Activated CD4-positive, alpha-beta memory T cell treated with anti-CD3 and anti-CD28 coated beads for 36 hours (primary cell): ENCODE data around the gene NKX3-2. TPM values are rescaled to one million over a fixed set of nuclear protein-coding genes. Genes with fewer than 3 reads are reported as not detected.

ENCODE experiments used
- CTCF ChIA-PET: fragments of 350-600 bp; sonication (Branson Sonifier 250); formaldehyde crosslinking; loops from one replicate; lab custom pipeline; 2021; ENCODE audit warnings: antibody characterized with exemption, inconsistent platforms; lab: Charles Lee
- POLR2A ChIA-PET: fragments of 350-600 bp; sonication (Branson Sonifier 250); formaldehyde crosslinking; loops from one replicate; lab custom pipeline; 2021; ENCODE audit warnings: antibody characterized with exemption; lab: Charles Lee
- DNase-seq: peaks from one replicate; pipeline ENCODE4 v3.0.0-alpha.2; 2020
- H3K27ac Mint-ChIP-seq: one replicate; pipeline ENCODE4 v1.8.0; 2021; ENCODE audit warnings: mixed read lengths
- H3K27me3 Mint-ChIP-seq: one replicate; pipeline ENCODE4 v1.8.0; 2021; ENCODE audit warnings: mixed read lengths
- H3K36me3 Mint-ChIP-seq: one replicate; pipeline ENCODE4 v1.8.0; 2021; ENCODE audit warnings: mixed read lengths
- H3K4me1 Mint-ChIP-seq: one replicate; pipeline ENCODE4 v1.8.0; 2021; ENCODE audit warnings: low read depth, mixed read lengths
- H3K4me3 Mint-ChIP-seq: one replicate; pipeline ENCODE4 v1.8.0; 2021; ENCODE audit warnings: mild to moderate bottlenecking, mixed read lengths
- H3K9me3 Mint-ChIP-seq: one replicate; pipeline ENCODE4 v1.8.0; 2021; ENCODE audit warnings: mixed read lengths
- intact Hi-C: fragments of 100-400 bp; cut with micrococcal nuclease; formaldehyde crosslinking; loops from one replicate; pipeline ENCODE4 v1.15.1; 2023
- total RNA-seq, 2 experiments: library from RNA; stranded (reverse); gene quantifications; one replicate each; pipeline ENCODE4 v1.2.3, GENCODE V29; 2021

NKX3-2 gene
- total RNA-seq, 2 experiments from 2014 or later, result not detected

DNA sequence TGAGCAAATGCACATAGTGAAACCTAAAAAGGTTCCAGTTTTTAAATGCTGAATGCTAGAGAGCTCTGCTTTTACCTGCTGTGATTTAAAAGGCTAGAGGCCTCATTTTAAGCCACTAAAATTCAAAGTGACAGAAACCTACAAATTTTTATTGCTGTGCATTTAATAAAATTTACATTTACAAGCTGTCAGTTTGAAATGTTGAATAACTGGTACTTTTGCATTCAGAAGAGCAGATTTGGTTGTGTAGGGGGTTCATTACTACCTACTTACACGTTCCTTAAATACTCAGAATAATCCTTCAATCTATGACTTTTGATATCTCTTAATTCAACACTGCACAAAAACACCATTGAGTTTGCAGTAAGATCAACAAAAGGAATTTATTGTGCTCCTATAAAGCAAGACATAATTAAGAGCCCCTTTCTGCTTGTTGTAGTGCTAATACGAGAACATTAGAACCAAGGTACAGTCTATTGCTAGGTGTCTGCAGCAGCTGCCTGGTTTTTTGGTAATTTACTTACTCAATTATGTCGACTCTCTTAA, 27.9 kb downstream of the NKX3-2 start:
- no peak overlapping the region for H3K27ac Mint-ChIP-seq
- ChIA-PET POLR2A (no interaction called here), CTCF (interaction anchor here (1.1 kb wide), 1 partner anchor 567 kb away, joined by 3 read pairs; no protein-coding TSS in a partner anchor)

GRCh38 chr4:13515268-13515667, 29.0 kb downstream of the NKX3-2 start:
- intact Hi-C loops, result no loop called here
- ChIA-PET CTCF (interaction anchor here (1.1 kb wide), 1 partner anchor 566 kb away, joined by 3 read pairs; no protein-coding TSS in a partner anchor), POLR2A (no interaction called here)
- Mint-ChIP-seq H3K4me3 (no peak overlapping the region), H3K27ac (no peak overlapping the region), H3K9me3 (no peaks in the 10 kb centered on the region), H3K4me1 (no peaks in the 10 kb centered on the region), H3K36me3 (no peaks in the 10 kb centered on the region), H3K27me3 (peaks cover 23% of the 10 kb centered on the region)
- no peak for DNase-seq

More for the DNA sequence above, 27.9 kb downstream of the NKX3-2 start:
- H3K27me3 Mint-ChIP-seq, result peaks cover 28% of the 10 kb centered on the region
- H3K4me3 Mint-ChIP-seq, result no peak overlapping the region
- no peaks in the 10 kb centered on the region for H3K36me3 Mint-ChIP-seq
- no peaks in the 10 kb centered on the region for H3K9me3 Mint-ChIP-seq
- no peaks in the 10 kb centered on the region for H3K4me1 Mint-ChIP-seq
- no peak for DNase-seq
- intact Hi-C loops, result no loop called here

- H3K36me3 Mint-ChIP-seq, result no peaks in the 10 kb centered on the region
- intact Hi-C loops, result no loop called here
- ChIA-PET CTCF (no interaction called here), POLR2A (no interaction called here)
- DNase-seq, result no peak
- H3K4me1 Mint-ChIP-seq, result no peaks in the 10 kb centered on the region
- no peaks in the 10 kb centered on the region for H3K9me3 Mint-ChIP-seq
- H3K4me3 Mint-ChIP-seq, result no peak overlapping the region
- no peak overlapping the region for H3K27ac Mint-ChIP-seq
- peaks cover 20% of the 10 kb centered on the region for H3K27me3 Mint-ChIP-seq
These were observed 29.6 kb downstream of the NKX3-2 start for GRCh38 chr4:13514722-13515121.

GRCh38 chr4:13511101-13511500, 33.2 kb downstream of the NKX3-2 start:
- peaks cover 16% of the 10 kb centered on the region for H3K27me3 Mint-ChIP-seq
- DNase-seq, result no peak
- intact Hi-C loops, result no loop called here
- no peaks in the 10 kb centered on the region for H3K36me3 Mint-ChIP-seq
- H3K27ac Mint-ChIP-seq, result no peak overlapping the region
- POLR2A ChIA-PET, result no interaction called here
- no peaks in the 10 kb centered on the region for H3K9me3 Mint-ChIP-seq
- CTCF ChIA-PET, result no interaction called here
- H3K4me1 Mint-ChIP-seq, result no peaks in the 10 kb centered on the region
- no peak overlapping the region for H3K4me3 Mint-ChIP-seq

DNA sequence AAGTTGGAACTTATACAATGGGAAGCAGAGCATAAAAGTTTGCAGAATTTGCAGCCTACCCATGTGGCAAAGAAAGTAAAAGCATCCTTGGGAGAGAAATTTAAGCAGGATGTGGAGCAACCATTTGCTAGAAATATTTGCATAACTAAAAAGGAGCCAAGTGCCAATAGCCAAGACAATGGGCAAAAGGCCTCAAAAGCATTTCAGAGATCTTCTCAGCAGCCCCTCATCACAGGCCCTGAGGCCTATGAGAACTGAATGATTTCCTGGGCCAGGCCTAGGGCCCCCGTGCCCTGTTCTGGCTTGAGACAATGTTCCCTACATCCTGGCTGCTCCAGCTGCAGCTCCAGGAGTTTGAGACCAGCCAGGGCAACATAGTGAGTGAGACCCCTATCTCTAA, 34.9 kb downstream of the NKX3-2 start:
- Mint-ChIP-seq H3K9me3 (no peaks in the 10 kb centered on the region), H3K4me1 (no peaks in the 10 kb centered on the region), H3K27ac (no peak overlapping the region), H3K36me3 (no peaks in the 10 kb centered on the region), H3K27me3 (peaks cover 12% of the 10 kb centered on the region), H3K4me3 (no peak overlapping the region)
- intact Hi-C loops, result no loop called here
- POLR2A ChIA-PET, result no interaction called here
- CTCF ChIA-PET, result interaction anchor here (1.5 kb wide), 1 partner anchor 13 kb away, joined by 4 read pairs; no protein-coding TSS in a partner anchor
- no peak for DNase-seq

- Mint-ChIP-seq H3K4me3 (no peak overlapping the region), H3K36me3 (no peaks in the 10 kb centered on the region), H3K9me3 (no peaks in the 10 kb centered on the region), H3K27ac (no peak overlapping the region), H3K4me1 (no peaks in the 10 kb centered on the region), H3K27me3 (peaks cover 13% of the 10 kb centered on the region)
- ChIA-PET POLR2A (no interaction called here), CTCF (interaction anchor here (0.7 to 1.4 kb wide), 2 partner anchors 8 to 1839 kb away, joined by 3 read pairs; no protein-coding TSS in a partner anchor)
- no peak for DNase-seq
- intact Hi-C loops, result no loop called here
These were observed 39.9 kb downstream of the NKX3-2 start for GRCh38 chr4:13504374-13504773.

DNA sequence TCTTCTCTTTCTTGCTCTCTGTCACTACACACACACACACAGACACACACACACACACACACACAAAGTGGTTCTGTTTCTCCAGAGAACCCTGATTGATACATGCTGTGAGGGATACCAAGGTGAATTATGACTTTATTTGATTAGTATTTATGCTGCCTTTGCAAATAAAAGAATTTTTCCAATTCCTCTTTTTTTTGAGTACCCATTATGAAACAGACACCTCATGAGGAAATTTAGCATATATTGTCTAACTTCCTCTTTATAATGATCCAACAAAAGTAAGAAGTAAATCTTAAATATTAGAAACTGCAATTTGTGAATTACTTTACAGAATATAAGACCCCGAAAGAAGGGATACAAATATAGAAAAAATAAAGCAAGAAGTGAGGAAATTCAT, 45.8 kb downstream of the NKX3-2 start:
- H3K4me1 Mint-ChIP-seq, result no peaks in the 10 kb centered on the region
- POLR2A ChIA-PET, result no interaction called here
- H3K9me3 Mint-ChIP-seq, result peaks cover 4% of the 10 kb centered on the region
- DNase-seq, result no peak
- H3K27me3 Mint-ChIP-seq, result peaks cover 27% of the 10 kb centered on the region
- H3K4me3 Mint-ChIP-seq, result no peak overlapping the region
- intact Hi-C loops, result no loop called here
- H3K27ac Mint-ChIP-seq, result no peak overlapping the region
- H3K36me3 Mint-ChIP-seq, result no peaks in the 10 kb centered on the region
- CTCF ChIA-PET, result no interaction called here

- Mint-ChIP-seq H3K9me3 (peaks cover 4% of the 10 kb centered on the region), H3K27ac (no peak overlapping the region), H3K4me1 (no peaks in the 10 kb centered on the region), H3K4me3 (no peak overlapping the region), H3K27me3 (peaks cover 25% of the 10 kb centered on the region), H3K36me3 (no peaks in the 10 kb centered on the region)
- no peak for DNase-seq
- intact Hi-C loops, result no loop called here
- ChIA-PET POLR2A (no interaction called here), CTCF (interaction anchor here (1.0 kb wide), 1 partner anchor 8 kb away, joined by 3 read pairs; no protein-coding TSS in a partner anchor)
These were observed 47.7 kb downstream of the NKX3-2 start for GRCh38 chr4:13496605-13497004.

DNA sequence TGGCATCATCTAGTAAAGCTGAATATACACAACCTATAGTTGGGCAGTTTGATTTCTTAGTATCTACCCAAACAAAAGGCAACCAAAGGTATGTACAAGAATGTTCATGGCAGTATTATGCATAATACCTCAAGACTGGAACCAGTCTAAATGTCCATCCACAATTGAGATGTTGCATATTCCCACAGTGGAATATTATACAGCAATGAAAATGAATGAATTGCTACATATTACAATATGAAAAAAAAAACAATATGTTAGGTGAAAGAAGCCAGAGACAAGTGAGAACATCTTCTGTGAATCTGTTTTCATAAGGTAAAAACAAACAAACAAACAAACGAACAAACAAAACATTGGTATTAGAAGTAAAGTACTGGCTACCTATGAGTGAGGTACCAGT, 48.6 kb downstream of the NKX3-2 start:
- CTCF ChIA-PET, result no interaction called here
- Mint-ChIP-seq H3K4me3 (no peak overlapping the region), H3K9me3 (peaks cover 4% of the 10 kb centered on the region), H3K36me3 (no peaks in the 10 kb centered on the region), H3K4me1 (no peaks in the 10 kb centered on the region), H3K27me3 (peaks cover 27% of the 10 kb centered on the region), H3K27ac (no peak overlapping the region)
- intact Hi-C loops, result no loop called here
- POLR2A ChIA-PET, result no interaction called here
- DNase-seq, result no peak

- Mint-ChIP-seq H3K4me3 (no peak overlapping the region), H3K4me1 (no peaks in the 10 kb centered on the region), H3K27me3 (peaks cover 28% of the 10 kb centered on the region), H3K27ac (no peak overlapping the region), H3K9me3 (peaks cover 4% of the 10 kb centered on the region), H3K36me3 (no peaks in the 10 kb centered on the region)
- ChIA-PET CTCF (no interaction called here), POLR2A (no interaction called here)
- no peak for DNase-seq
- intact Hi-C loops, result no loop called here
These were observed 50.5 kb downstream of the NKX3-2 start for GRCh38 chr4:13493793-13494192.

GRCh38 chr4:13492747-13493146, 51.6 kb downstream of the NKX3-2 start:
- CTCF ChIA-PET, result no interaction called here
- no peak for DNase-seq
- POLR2A ChIA-PET, result no interaction called here
- H3K27ac Mint-ChIP-seq, result no peak overlapping the region
- no peaks in the 10 kb centered on the region for H3K36me3 Mint-ChIP-seq
- H3K9me3 Mint-ChIP-seq, result peaks cover 4% of the 10 kb centered on the region
- H3K27me3 Mint-ChIP-seq, result peaks cover 29% of the 10 kb centered on the region
- H3K4me1 Mint-ChIP-seq, result no peaks in the 10 kb centered on the region
- no peak overlapping the region for H3K4me3 Mint-ChIP-seq
- intact Hi-C loops, result no loop called here
